HCT116 (cell line): ENCODE measurements around the gene MORN1. TPM values are rescaled to one million over a fixed set of nuclear protein-coding genes. Genes with fewer than 3 reads are reported as not detected.

Source experiments
- ATAC-seq: fragments of 200-7000 bp; cut with Tn5 transposase; 2 replicates; pipeline ENCODE4 v1.9.1; 2020; ENCODE audit warnings: mild to moderate bottlenecking, moderate library complexity
- BruUV-seq: library from RNA; stranded (reverse); fragments of 400-500 nt; replicated peaks from 2 replicates; lab custom pipeline; 2021; lab: Mats Ljungman, UMichigan
- CTCF ChIA-PET: fragments of 300-600 bp; sonication (Branson Sonifier 250); formaldehyde crosslinking; loops from one replicate; lab custom pipeline; 2021; ENCODE audit warnings: antibody characterized with exemption; lab: Charles Lee
- POLR2A ChIA-PET: fragments of 300-600, 350-600 bp; sonication (Branson Sonifier 250); formaldehyde crosslinking; loops from one replicate; lab custom pipeline; 2021; ENCODE audit warnings: antibody characterized with exemption; lab: Charles Lee
- RAD21 ChIA-PET, 2 experiments: fragments of 300-600 bp; sonication (Branson Sonifier 250); formaldehyde crosslinking; loops; one replicate each; lab custom pipeline; 2023; ENCODE audit warnings: low total read pairs in 2 of 2; ENCODE audit not compliant: uncharacterized antibody in 2 of 2, unreplicated experiment in 2 of 2, low non-redundant PET in 1 of 2; lab: Charles Lee
- DNase-seq: peaks from one replicate; pipeline ENCODE4 v3.0.0-alpha.2; 2010; ENCODE audit warnings: low read depth, low spot score
- H2AFZ ChIP-seq: fragments of 200-600 bp; shearing (Covaris generic), sonication (generic); 2 replicates; pipeline ENCODE4 v1.6.1; 2017; ENCODE audit warnings: low read depth, mixed run types, mixed read lengths, antibody characterized with exemption, low read length; ENCODE audit not compliant: poor library complexity, severe bottlenecking
- H3K27ac ChIP-seq: 2 replicates; pipeline ENCODE4 v1.5.1; 2012; ENCODE audit warnings: low read depth, low read length
- H3K27me3 ChIP-seq: fragments of 200-600 bp; sonication (generic); 2 replicates; pipeline ENCODE4 v1.6.1; 2016; ENCODE audit warnings: mixed run types, low read length, mixed read lengths; ENCODE audit not compliant: insufficient read depth
- H3K36me3 ChIP-seq, 2 experiments: fragments of 200-500 bp in 1 of 2; fragments of 200-600 bp in 1 of 2; sonication (Bioruptor generic) in 1 of 2; sonication (generic) in 1 of 2; 2 replicates each; pipeline versions ENCODE4 v1.5.1 to v1.6.1; 2014 to 2016; ENCODE audit warnings: low read length in 2 of 2, inconsistent platforms in 1 of 2, mixed read lengths in 1 of 2, mixed run types in 1 of 2; ENCODE audit not compliant: insufficient read depth in 2 of 2, control insufficient read depth in 1 of 2
- H3K4me1 ChIP-seq, 2 experiments: fragments of 200-600 bp in 1 of 2; sonication (generic) in 1 of 2; 2 replicates each; pipeline versions ENCODE4 v1.5.1 to v1.6.1; 2012 to 2017; ENCODE audit warnings: low read length in 2 of 2, inconsistent platforms in 1 of 2, mild to moderate bottlenecking in 1 of 2, mixed read lengths in 1 of 2, mixed run types in 1 of 2, moderate library complexity in 1 of 2; ENCODE audit not compliant: insufficient read depth in 2 of 2, control insufficient read depth in 1 of 2
- H3K4me2 ChIP-seq: fragments of 200-600 bp; sonication (generic); 2 replicates; pipeline ENCODE4 v1.6.1; 2017; ENCODE audit warnings: mixed run types, low read length, mixed read lengths
- H3K4me3 ChIP-seq, 2 experiments: fragments of 200-600 bp in 1 of 2; sonication (generic) in 1 of 2; replicated peaks in 1 of 2; 2 replicates each; pipeline ENCODE4 v1.5.1; 2011 to 2016; ENCODE audit warnings: low read length in 2 of 2, control low read depth in 1 of 2, low read depth in 1 of 2, mild to moderate bottlenecking in 1 of 2, mixed read lengths in 1 of 2, mixed run types in 1 of 2
- H3K79me2 ChIP-seq: fragments of 200-600 bp; sonication (generic); 2 replicates; pipeline ENCODE4 v1.6.1; 2017; ENCODE audit warnings: mild to moderate bottlenecking, mixed run types, low read length, moderate library complexity, mixed read lengths; ENCODE audit not compliant: insufficient read depth
- H3K9ac ChIP-seq: fragments of 200-600 bp; sonication (generic); 2 replicates; pipeline ENCODE4 v1.6.1; 2016; ENCODE audit warnings: low read length, mixed read lengths
- H3K9me2 ChIP-seq: fragments of 200-600 bp; sonication (generic), shearing (Covaris generic); 2 replicates; pipeline ENCODE4 v1.6.1; 2017; ENCODE audit warnings: mixed run types, mild to moderate bottlenecking, moderate library complexity; ENCODE audit not compliant: insufficient read depth
- H3K9me3 ChIP-seq, 2 experiments: fragments of 200-500 bp in 1 of 2; fragments of 200-600 bp in 1 of 2; sonication (Bioruptor generic) in 1 of 2; sonication (generic) in 1 of 2; 2 replicates each; pipeline ENCODE4 v1.6.1; 2014 to 2017; ENCODE audit warnings: low read length in 2 of 2, mixed read lengths in 2 of 2, inconsistent platforms in 1 of 2, low read depth in 1 of 2, mild to moderate bottlenecking in 1 of 2, mixed run types in 1 of 2, moderate library complexity in 1 of 2; ENCODE audit not compliant: control insufficient read depth in 1 of 2, insufficient read depth in 1 of 2
- H4K20me1 ChIP-seq: fragments of 200-600 bp; sonication (generic), shearing (Covaris generic); 2 replicates; pipeline ENCODE4 v1.6.1; 2017; ENCODE audit warnings: mixed run types, mild to moderate bottlenecking, moderate library complexity; ENCODE audit not compliant: insufficient read depth
- CEBPB ChIP-seq: IDR thresholded peaks from 2 replicates; pipeline ENCODE4 v1.6.1; 2012; ENCODE audit warnings: low read depth
- CTCF ChIP-seq, 3 experiments: fragments of 200-600 bp in 1 of 3; sonication (generic) in 1 of 3; IDR thresholded peaks in 2 of 3; conservative IDR thresholded peaks in 1 of 3; 2 replicates each; pipeline ENCODE4 v1.5.1; 2012 to 2017; ENCODE audit warnings: low read depth in 2 of 3, low read length in 2 of 3, antibody characterized with exemption in 1 of 3, borderline replicate concordance in 1 of 3, control low read depth in 1 of 3, mild to moderate bottlenecking in 1 of 3, mixed read lengths in 1 of 3, mixed run types in 1 of 3, moderate library complexity in 1 of 3; ENCODE audit not compliant: insufficient read depth in 1 of 3
- EGR1 ChIP-seq: IDR thresholded peaks from 2 replicates; pipeline ENCODE4 v1.6.1; 2012; ENCODE audit warnings: low read depth
- ELF1 ChIP-seq: IDR thresholded peaks from 2 replicates; pipeline ENCODE4 v1.6.1; 2012; ENCODE audit warnings: low read depth, borderline replicate concordance
- JUND ChIP-seq: IDR thresholded peaks from 2 replicates; pipeline ENCODE4 v1.6.1; 2012
- POLR2A ChIP-seq: IDR thresholded peaks from 2 replicates; pipeline ENCODE4 v1.7.0; 2011; ENCODE audit warnings: borderline replicate concordance; ENCODE audit not compliant: insufficient read depth, insufficient read length; ENCODE audit errors: extremely low read depth
- SP1 ChIP-seq: IDR thresholded peaks from 2 replicates; pipeline ENCODE4 v1.6.1; 2012; ENCODE audit warnings: low read depth
- SRF ChIP-seq: IDR thresholded peaks from 2 replicates; pipeline ENCODE4 v1.6.1; 2012; ENCODE audit warnings: low read depth
- TCF7L2 ChIP-seq: IDR thresholded peaks from 2 replicates; pipeline ENCODE4 v1.7.0; 2011; ENCODE audit warnings: borderline replicate concordance, inconsistent platforms; ENCODE audit not compliant: insufficient read depth, insufficient read length; ENCODE audit errors: extremely low read depth
- YY1 ChIP-seq: IDR thresholded peaks from 2 replicates; pipeline ENCODE4 v1.6.1; 2011; ENCODE audit warnings: low read length, low read depth, moderate library complexity, mild to moderate bottlenecking; ENCODE audit not compliant: insufficient replicate concordance; ENCODE audit errors: extremely low read depth
- ZFX ChIP-seq: fragments of 450-650 bp; IDR thresholded peaks from 2 replicates; pipeline ENCODE4 v1.6.1; 2017
- ZNF274 ChIP-seq: fragments of 200-500 bp; sonication (Bioruptor generic); IDR thresholded peaks from 2 replicates; pipeline ENCODE4 v1.6.1; 2014; ENCODE audit warnings: mild to moderate bottlenecking, low read depth, low read length, inconsistent platforms
- intact Hi-C: fragments of 100-400 bp; cut with micrococcal nuclease; formaldehyde crosslinking; loops from 2 replicates; pipeline ENCODE4 v1.10.0; 2022
- total RNA-seq: library from RNA; stranded (reverse); gene quantifications from one replicate; pipeline ENCODE4 v1.2.1, GENCODE V29; 2021; ENCODE audit not compliant: unreplicated experiment
- TF ChIP-seq, protein P1 (sequence below): IDR thresholded peaks from 2 replicates; pipeline ENCODE4 v1.6.1; 2012

Gene MORN1
- total RNA-seq, 1 experiment from 2014 or later, result 21.4 TPM

DNA sequence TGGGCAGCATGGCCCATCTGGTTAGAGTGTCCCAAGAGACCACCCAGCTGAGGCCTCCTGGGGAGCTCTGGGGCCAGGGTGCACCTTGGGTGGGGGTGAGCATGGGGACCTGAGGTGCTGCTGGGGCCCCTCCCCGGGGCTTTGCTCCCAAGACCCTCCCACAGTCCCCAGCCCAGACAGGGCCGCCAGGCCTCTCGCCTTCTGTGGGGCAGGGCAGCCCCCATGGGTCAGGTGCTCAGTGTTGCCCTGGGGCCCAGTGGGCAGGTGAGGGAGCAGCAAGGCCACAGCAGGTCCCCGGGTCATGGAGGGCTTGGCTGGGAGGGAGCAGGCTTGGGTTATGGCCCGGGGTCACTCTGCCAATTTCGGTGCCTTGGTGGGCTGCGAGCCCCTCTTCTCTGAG, 45.5 kb upstream of the MORN1 start (continued):
- TF ChIP-seq JUND, result no peak
- no peak for TF ChIP-seq CTCF (IDR thresholded peaks at IDR 0.05 in 2 of 3, conservative IDR thresholded peaks at IDR 0.05 in 1 of 3; ENCODE audit: borderline replicate concordance in 1 of 3, insufficient read depth in 1 of 3, low read depth in 2 of 3, low read length in 2 of 3)
- TF ChIP-seq POLR2A, result no peak

GRCh38 chr1:2435746-2436355, 44.5 kb upstream of the MORN1 start:
- DNase-seq (no peak), ATAC-seq (no peak)
- Histone ChIP-seq H3K79me2 (no peaks in the 10 kb centered on the region), H3K4me1 (no peaks in the 10 kb centered on the region), H2AFZ (no peak overlapping the region), H3K27ac (no peak overlapping the region), H3K4me2 (no peak overlapping the region), H4K20me1 (no peaks in the 10 kb centered on the region), H3K27me3 (peaks cover 7% of the 10 kb centered on the region; the same call in 1 of the 2 replicates), H3K36me3 (no peaks in the 10 kb centered on the region), H3K9me2 (no peaks in the 10 kb centered on the region), H3K9me3 (no peaks in the 10 kb centered on the region), H3K4me3 (no peak overlapping the region), H3K9ac (no peak overlapping the region)
- ChIA-PET RAD21 (no interaction called here), CTCF (no interaction called here), POLR2A (no interaction called here)
- TF ChIP-seq CEBPB, result no peak
- TF ChIP-seq TCF7L2, result no peak
- TF ChIP-seq EGR1, result no peak
- no peak for TF ChIP-seq YY1
- TF ChIP-seq, protein P1, sequence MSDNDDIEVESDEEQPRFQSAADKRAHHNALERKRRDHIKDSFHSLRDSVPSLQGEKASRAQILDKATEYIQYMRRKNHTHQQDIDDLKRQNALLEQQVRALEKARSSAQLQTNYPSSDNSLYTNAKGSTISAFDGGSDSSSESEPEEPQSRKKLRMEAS, result no peak
- TF ChIP-seq ZNF274, result no peak
- TF ChIP-seq JUND, result no peak
- no peak for TF ChIP-seq SP1
- no peak for TF ChIP-seq SRF
- no peak for TF ChIP-seq ZFX
- TF ChIP-seq ELF1, result no peak
- BruUV-seq, result no TSS peak
- intact Hi-C loops, result no loop called here
